ENCODE measurements around the gene CEBPG.

CEBPG gene

GRCh38 chr19:33382006-33382405 is 8.5 kb downstream of the CEBPG start:
- DNase-seq (ENCODE audit: extremely low read depth, insufficient read length), result no peak
- H3K4me3 ChIP-seq (replicated peaks; ENCODE audit: low read depth, low read length), result no peak overlapping the region
- H3K36me3 ChIP-seq (ENCODE audit: control insufficient read depth, insufficient read depth, low read length), result peaks cover 6% of the 10 kb centered on the region
- no peak for TF ChIP-seq CTCF (IDR thresholded peaks at IDR 0.05; ENCODE audit: insufficient read depth, low read length, poor library complexity, severe bottlenecking)
- no peaks in the 10 kb centered on the region for H3K27me3 ChIP-seq (replicated peaks; ENCODE audit: control insufficient read depth, insufficient read depth, low read length)

- no peak for TF ChIP-seq CTCF (IDR thresholded peaks at IDR 0.05; ENCODE audit: insufficient read depth, low read length, poor library complexity, severe bottlenecking)
- DNase-seq (ENCODE audit: extremely low read depth, insufficient read length), result no peak
- H3K27me3 ChIP-seq (replicated peaks; ENCODE audit: control insufficient read depth, insufficient read depth, low read length), result no peaks in the 10 kb centered on the region
- no peak overlapping the region for H3K4me3 ChIP-seq (replicated peaks; ENCODE audit: low read depth, low read length)
- H3K36me3 ChIP-seq (ENCODE audit: control insufficient read depth, insufficient read depth, low read length), result peaks cover 9% of the 10 kb centered on the region
These were observed 9.5 kb downstream of the CEBPG start for GRCh38 chr19:33382982-33383381.

- Histone ChIP-seq H3K27me3 (replicated peaks; ENCODE audit: control insufficient read depth, insufficient read depth, low read length) (no peaks in the 10 kb centered on the region), H3K4me3 (replicated peaks; ENCODE audit: low read depth, low read length) (no peak overlapping the region), H3K36me3 (ENCODE audit: control insufficient read depth, insufficient read depth, low read length) (peaks cover 9% of the 10 kb centered on the region)
- TF ChIP-seq CTCF (IDR thresholded peaks at IDR 0.05; ENCODE audit: insufficient read depth, low read length, poor library complexity, severe bottlenecking), result no peak
- no peak for DNase-seq (ENCODE audit: extremely low read depth, insufficient read length)
These were observed 10.3 kb downstream of the CEBPG start for GRCh38 chr19:33383720-33384292.

- no peak for TF ChIP-seq CTCF (IDR thresholded peaks at IDR 0.05; ENCODE audit: insufficient read depth, low read length, poor library complexity, severe bottlenecking)
- no peak overlapping the region for H3K4me3 ChIP-seq (replicated peaks; ENCODE audit: low read depth, low read length)
- H3K27me3 ChIP-seq (replicated peaks; ENCODE audit: control insufficient read depth, insufficient read depth, low read length), result no peaks in the 10 kb centered on the region
- H3K36me3 ChIP-seq (ENCODE audit: control insufficient read depth, insufficient read depth, low read length), result peaks cover 6% of the 10 kb centered on the region
- DNase-seq (ENCODE audit: extremely low read depth, insufficient read length), result no peak
These were observed 11.5 kb downstream of the CEBPG start for GRCh38 chr19:33384983-33385382.

- DNase-seq (ENCODE audit: extremely low read depth, insufficient read length), result no peak
- Histone ChIP-seq H3K36me3 (ENCODE audit: control insufficient read depth, insufficient read depth, low read length) (peaks cover 6% of the 10 kb centered on the region), H3K4me3 (replicated peaks; ENCODE audit: low read depth, low read length) (no peak overlapping the region), H3K27me3 (replicated peaks; ENCODE audit: control insufficient read depth, insufficient read depth, low read length) (no peaks in the 10 kb centered on the region)
- no peak for TF ChIP-seq CTCF (IDR thresholded peaks at IDR 0.05; ENCODE audit: insufficient read depth, low read length, poor library complexity, severe bottlenecking)
These were observed 12.4 kb downstream of the CEBPG start for GRCh38 chr19:33385956-33386355.

GRCh38 chr19:33386361-33386858 is 12.9 kb downstream of the CEBPG start:
- Histone ChIP-seq H3K27me3 (replicated peaks; ENCODE audit: control insufficient read depth, insufficient read depth, low read length) (no peaks in the 10 kb centered on the region), H3K4me3 (replicated peaks; ENCODE audit: low read depth, low read length) (no peak overlapping the region), H3K36me3 (ENCODE audit: control insufficient read depth, insufficient read depth, low read length) (peaks cover 4% of the 10 kb centered on the region; the same call in 1 of the 2 replicates)
- DNase-seq (ENCODE audit: extremely low read depth, insufficient read length), result no peak
- TF ChIP-seq CTCF (IDR thresholded peaks at IDR 0.05; ENCODE audit: insufficient read depth, low read length, poor library complexity, severe bottlenecking), result no peak

Data from GM06990 (cell line).